GM20000 (cell line): ENCODE data around the gene MYD88.
A peak's percentile ranks its signal among the peaks of the same experiment; 100 is the strongest.

Source experiments
- DNase-seq: peaks from one replicate; pipeline ENCODE4 v3.0.0; 2012; ENCODE audit warnings: low spot score
- CTCF ChIP-seq: IDR thresholded peaks from 2 replicates; pipeline ENCODE4 v1.5.1; 2012; ENCODE audit warnings: mild to moderate bottlenecking, control low read depth; ENCODE audit errors: extremely low read depth, missing control alignments

The MYD88 gene

GRCh38 chr3:38114052-38114874, 24.2 kb upstream of the MYD88 start:
- TF ChIP-seq CTCF = no peak
- no peak for DNase-seq

- no peak for DNase-seq
- TF ChIP-seq CTCF = no peak
Measured at GRCh38 chr3:38114875-38115644, 23.4 kb upstream of the MYD88 start.

GRCh38 chr3:38115645-38116427, 22.6 kb upstream of the MYD88 start:
- DNase-seq = no peak
- no peak for TF ChIP-seq CTCF

- no peak for DNase-seq
- no peak for TF ChIP-seq CTCF
Measured at GRCh38 chr3:38116471-38117162, 21.8 kb upstream of the MYD88 start.

- TF ChIP-seq CTCF = no peak
- no peak for DNase-seq
Measured at GRCh38 chr3:38117163-38117716, 21.2 kb upstream of the MYD88 start.

- peak; percentile 79 for DNase-seq
- TF ChIP-seq CTCF = peak; percentile 74
Measured at GRCh38 chr3:38117748-38118420, 20.6 kb upstream of the MYD88 start.
